PFSK-1 (cell line): ENCODE measurements around the gene STXBP5L.

ENCODE experiments used
- POLR2AphosphoS5 ChIP-seq: IDR thresholded peaks from 2 replicates; pipeline ENCODE4 v1.6.1; 2012; ENCODE audit warnings: low read depth, mild to moderate bottlenecking, control low read depth, low read length, moderate library complexity
- SIN3A ChIP-seq: IDR thresholded peaks from 2 replicates; pipeline ENCODE4 v1.6.1; 2012; ENCODE audit warnings: mild to moderate bottlenecking, low read length, moderate library complexity, borderline replicate concordance; ENCODE audit not compliant: insufficient read depth
- TAF1 ChIP-seq: IDR thresholded peaks from 2 replicates; pipeline ENCODE4 v1.6.1; 2012; ENCODE audit warnings: low read length, control low read depth, borderline replicate concordance; ENCODE audit not compliant: insufficient read depth
- TF ChIP-seq, protein P1 (sequence below), 2 experiments: IDR thresholded peaks; 2 replicates each; pipeline versions ENCODE4 v1.6.1 to v1.8.0; 2011 to 2012; ENCODE audit warnings: low read depth in 2 of 2, low read length in 2 of 2, control low read depth in 1 of 2, inconsistent platforms in 1 of 2, mild to moderate bottlenecking in 1 of 2, moderate library complexity in 1 of 2; ENCODE audit not compliant: insufficient read depth in 1 of 2

DNA sequence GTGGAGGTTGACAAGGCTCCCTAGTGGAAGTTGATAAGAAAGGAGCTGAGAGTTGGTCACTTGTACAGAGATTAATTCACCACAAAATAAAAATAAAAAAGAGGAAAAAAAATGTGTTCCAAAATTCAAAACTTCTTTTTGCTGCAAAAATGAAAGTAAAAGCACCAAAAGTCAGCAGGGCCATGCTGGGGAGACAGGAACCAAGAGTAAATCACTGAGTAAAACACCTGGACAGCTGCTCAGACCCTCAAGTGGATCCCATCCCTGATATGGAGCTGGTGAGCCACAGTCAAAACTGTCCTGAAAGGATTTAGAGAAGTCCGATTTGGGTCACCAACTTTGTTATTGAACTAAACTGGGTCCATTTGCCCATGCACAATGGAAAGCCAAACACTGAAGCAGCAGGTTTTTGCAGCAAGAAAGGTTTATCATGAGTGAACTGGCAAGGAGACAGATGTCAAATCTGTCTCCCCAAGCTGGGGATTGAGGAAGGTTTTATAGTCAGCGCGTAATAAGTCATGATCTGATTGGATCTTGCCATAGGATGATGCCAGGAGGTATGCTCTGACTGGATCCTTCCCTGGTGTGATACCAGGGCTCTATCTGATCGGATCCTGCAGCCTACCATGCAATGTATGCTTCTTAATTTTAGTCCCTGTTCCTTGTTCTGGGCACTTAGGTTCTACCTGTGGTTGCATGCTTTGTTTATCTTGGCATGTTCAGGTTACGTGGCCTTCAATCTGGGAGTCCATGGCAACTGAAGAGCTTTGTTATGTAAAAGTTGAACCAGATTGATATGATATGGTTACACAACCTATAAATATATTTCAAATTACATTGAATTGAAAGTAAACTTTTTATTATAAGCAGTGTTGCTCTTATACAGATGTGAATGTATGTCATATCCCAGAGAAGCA lies 324.6 kb downstream of the STXBP5L start:
- no peak for TF ChIP-seq POLR2AphosphoS5
- TF ChIP-seq, protein P1, sequence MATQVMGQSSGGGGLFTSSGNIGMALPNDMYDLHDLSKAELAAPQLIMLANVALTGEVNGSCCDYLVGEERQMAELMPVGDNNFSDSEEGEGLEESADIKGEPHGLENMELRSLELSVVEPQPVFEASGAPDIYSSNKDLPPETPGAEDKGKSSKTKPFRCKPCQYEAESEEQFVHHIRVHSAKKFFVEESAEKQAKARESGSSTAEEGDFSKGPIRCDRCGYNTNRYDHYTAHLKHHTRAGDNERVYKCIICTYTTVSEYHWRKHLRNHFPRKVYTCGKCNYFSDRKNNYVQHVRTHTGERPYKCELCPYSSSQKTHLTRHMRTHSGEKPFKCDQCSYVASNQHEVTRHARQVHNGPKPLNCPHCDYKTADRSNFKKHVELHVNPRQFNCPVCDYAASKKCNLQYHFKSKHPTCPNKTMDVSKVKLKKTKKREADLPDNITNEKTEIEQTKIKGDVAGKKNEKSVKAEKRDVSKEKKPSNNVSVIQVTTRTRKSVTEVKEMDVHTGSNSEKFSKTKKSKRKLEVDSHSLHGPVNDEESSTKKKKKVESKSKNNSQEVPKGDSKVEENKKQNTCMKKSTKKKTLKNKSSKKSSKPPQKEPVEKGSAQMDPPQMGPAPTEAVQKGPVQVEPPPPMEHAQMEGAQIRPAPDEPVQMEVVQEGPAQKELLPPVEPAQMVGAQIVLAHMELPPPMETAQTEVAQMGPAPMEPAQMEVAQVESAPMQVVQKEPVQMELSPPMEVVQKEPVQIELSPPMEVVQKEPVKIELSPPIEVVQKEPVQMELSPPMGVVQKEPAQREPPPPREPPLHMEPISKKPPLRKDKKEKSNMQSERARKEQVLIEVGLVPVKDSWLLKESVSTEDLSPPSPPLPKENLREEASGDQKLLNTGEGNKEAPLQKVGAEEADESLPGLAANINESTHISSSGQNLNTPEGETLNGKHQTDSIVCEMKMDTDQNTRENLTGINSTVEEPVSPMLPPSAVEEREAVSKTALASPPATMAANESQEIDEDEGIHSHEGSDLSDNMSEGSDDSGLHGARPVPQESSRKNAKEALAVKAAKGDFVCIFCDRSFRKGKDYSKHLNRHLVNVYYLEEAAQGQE (IDR thresholded peaks at IDR 0.05; ENCODE audit: insufficient read depth in 1 of 2, low read depth in 2 of 2, low read length in 2 of 2), result no peak
- TF ChIP-seq SIN3A, result no peak
- no peak for TF ChIP-seq TAF1
